ENCODE data around the gene FFAR4.

The FFAR4 gene

DNA sequence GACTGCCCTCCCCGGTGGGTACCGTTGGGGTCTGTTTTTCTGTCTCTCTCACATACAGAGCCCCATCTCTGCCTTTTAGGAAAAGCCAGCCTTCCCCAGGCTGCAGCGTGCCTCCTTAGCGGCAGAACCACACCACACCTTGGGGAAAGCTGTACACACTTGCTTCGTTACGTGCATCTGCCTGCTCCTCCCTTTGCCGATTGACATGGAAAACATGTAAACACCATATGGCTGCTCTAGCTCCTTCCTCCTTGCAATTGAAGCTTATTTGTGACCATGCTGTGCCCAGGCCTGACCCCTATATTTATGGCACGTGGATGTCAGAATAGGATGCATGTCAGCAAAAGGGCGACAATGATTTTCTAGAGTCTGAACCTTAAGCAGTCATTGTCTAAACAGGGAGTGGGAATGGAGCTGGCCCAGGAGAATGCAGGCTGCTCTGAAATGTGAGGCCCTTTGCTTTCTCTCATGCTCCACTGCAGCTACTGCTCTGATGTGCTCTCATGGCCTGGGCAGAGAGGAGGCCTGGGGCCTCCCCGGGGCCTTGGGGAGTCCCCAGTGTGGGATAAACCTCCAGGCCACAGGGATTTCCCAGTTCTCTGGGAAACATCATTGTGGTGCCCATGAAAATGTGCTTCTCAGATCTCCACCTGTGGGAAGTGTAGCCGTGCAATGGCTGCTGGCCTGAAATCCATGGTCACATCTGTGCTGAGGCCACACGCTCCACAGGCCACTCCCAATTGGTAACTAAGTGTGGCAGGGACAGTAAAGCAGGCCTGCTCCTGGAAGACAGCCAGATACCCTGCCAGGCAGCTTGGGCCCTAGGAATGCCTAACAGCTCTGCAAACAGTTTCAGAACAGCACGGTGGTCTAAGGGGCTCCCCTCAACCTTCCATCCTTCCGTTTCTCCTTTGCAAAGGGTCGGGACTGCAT lies 64.4 kb downstream of the FFAR4 start:
- H3K27ac ChIP-seq = no peak overlapping the region
- no peak for TF ChIP-seq ZFX (IDR thresholded peaks at IDR 0.05; ENCODE audit: borderline replicate concordance)
- TF ChIP-seq, protein P1, sequence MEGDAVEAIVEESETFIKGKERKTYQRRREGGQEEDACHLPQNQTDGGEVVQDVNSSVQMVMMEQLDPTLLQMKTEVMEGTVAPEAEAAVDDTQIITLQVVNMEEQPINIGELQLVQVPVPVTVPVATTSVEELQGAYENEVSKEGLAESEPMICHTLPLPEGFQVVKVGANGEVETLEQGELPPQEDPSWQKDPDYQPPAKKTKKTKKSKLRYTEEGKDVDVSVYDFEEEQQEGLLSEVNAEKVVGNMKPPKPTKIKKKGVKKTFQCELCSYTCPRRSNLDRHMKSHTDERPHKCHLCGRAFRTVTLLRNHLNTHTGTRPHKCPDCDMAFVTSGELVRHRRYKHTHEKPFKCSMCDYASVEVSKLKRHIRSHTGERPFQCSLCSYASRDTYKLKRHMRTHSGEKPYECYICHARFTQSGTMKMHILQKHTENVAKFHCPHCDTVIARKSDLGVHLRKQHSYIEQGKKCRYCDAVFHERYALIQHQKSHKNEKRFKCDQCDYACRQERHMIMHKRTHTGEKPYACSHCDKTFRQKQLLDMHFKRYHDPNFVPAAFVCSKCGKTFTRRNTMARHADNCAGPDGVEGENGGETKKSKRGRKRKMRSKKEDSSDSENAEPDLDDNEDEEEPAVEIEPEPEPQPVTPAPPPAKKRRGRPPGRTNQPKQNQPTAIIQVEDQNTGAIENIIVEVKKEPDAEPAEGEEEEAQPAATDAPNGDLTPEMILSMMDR (IDR thresholded peaks at IDR 0.05) = no peak

Measured in 22Rv1 (cell line).